Measurements from ENCODE around the gene HSF5.

GRCh38 chr17:58370716-58371115 lies 117.5 kb downstream of the HSF5 start:
- TF ChIP-seq, protein P1, sequence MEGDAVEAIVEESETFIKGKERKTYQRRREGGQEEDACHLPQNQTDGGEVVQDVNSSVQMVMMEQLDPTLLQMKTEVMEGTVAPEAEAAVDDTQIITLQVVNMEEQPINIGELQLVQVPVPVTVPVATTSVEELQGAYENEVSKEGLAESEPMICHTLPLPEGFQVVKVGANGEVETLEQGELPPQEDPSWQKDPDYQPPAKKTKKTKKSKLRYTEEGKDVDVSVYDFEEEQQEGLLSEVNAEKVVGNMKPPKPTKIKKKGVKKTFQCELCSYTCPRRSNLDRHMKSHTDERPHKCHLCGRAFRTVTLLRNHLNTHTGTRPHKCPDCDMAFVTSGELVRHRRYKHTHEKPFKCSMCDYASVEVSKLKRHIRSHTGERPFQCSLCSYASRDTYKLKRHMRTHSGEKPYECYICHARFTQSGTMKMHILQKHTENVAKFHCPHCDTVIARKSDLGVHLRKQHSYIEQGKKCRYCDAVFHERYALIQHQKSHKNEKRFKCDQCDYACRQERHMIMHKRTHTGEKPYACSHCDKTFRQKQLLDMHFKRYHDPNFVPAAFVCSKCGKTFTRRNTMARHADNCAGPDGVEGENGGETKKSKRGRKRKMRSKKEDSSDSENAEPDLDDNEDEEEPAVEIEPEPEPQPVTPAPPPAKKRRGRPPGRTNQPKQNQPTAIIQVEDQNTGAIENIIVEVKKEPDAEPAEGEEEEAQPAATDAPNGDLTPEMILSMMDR (IDR thresholded peaks at IDR 0.05; ENCODE audit: extremely low read depth in 1 of 2, insufficient read depth in 1 of 2, low read depth in 1 of 2, low read length in 2 of 2): no peak
- no peak for TF ChIP-seq POLR2A (IDR thresholded peaks at IDR 0.05; ENCODE audit: low read depth, low read length)
- no peak for TF ChIP-seq EZH2 (IDR thresholded peaks at IDR 0.05; ENCODE audit: borderline replicate concordance, low read depth, low read length, severe bottlenecking)
- TF ChIP-seq, protein P2, sequence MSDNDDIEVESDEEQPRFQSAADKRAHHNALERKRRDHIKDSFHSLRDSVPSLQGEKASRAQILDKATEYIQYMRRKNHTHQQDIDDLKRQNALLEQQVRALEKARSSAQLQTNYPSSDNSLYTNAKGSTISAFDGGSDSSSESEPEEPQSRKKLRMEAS (IDR thresholded peaks at IDR 0.05; ENCODE audit: insufficient read depth, insufficient read length): no peak
- no peak for TF ChIP-seq FOS (IDR thresholded peaks at IDR 0.05; ENCODE audit: borderline replicate concordance, insufficient read depth, low read length)
- TF ChIP-seq POLR2AphosphoS5 (IDR thresholded peaks at IDR 0.05; ENCODE audit: insufficient read depth, low read depth, low read length): no peak
- TF ChIP-seq JUN (IDR thresholded peaks at IDR 0.05; ENCODE audit: borderline replicate concordance, insufficient read depth, insufficient read length, low read depth): no peak
- TF ChIP-seq MYC (IDR thresholded peaks at IDR 0.05; ENCODE audit: low read depth, low read length): no peak
